ENCODE results near the gene BICC1. TPM values are rescaled to one million over a fixed set of nuclear protein-coding genes. Genes with fewer than 3 reads are reported as not detected.

The BICC1 gene
- total RNA-seq, 1 experiment from 2014 or later: not detected

- no peak for TF ChIP-seq ZBTB33 (IDR thresholded peaks at IDR 0.05; ENCODE audit: extremely low read depth, insufficient replicate concordance, low read length)
Measured at GRCh38 chr10:58833771-58834561, 321.3 kb downstream of the BICC1 start (continued).

DNA sequence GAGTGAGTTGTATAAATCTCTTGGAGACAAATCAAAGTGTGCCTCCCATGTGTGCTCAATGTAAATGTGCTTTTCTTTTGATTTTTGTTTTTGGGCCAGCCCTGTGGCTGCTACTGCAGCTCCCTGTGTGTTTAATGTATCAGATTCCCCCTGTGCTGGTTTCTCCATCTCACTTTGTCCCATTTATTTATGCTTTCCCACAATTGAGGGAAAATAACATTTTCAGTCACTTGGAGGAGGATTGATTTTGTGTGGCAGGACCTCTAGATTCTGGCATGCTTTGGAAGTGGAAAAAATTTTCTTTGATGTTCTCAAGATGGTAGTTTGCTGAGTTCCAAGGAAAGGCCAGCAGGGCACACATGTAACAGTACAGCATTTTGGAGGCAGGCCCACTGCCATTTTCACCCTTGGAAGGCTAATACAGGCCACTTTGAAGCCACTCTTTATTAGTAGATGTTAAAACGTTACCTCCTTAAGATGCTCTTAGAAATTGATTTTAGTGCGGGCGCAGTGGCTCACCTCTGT is 323.6 kb downstream of the BICC1 start:
- H3K27ac ChIP-seq (ENCODE audit: low read depth, low read length): no peak overlapping the region
- no peaks in the 10 kb centered on the region for H3K36me3 ChIP-seq (ENCODE audit: control insufficient read depth in 1 of 2, insufficient read depth in 2 of 2, low read length in 2 of 2)
- ChIA-PET CTCF (no interaction called here), RAD21 (ENCODE audit: low non-redundant PET in 1 of 2, low total read pairs in 2 of 2, uncharacterized antibody in 2 of 2, unreplicated experiment in 2 of 2) (no interaction called here), POLR2A (no interaction called here)
- H3K9me3 ChIP-seq (ENCODE audit: control insufficient read depth in 1 of 2, insufficient read depth in 1 of 2, low read depth in 1 of 2, low read length in 2 of 2): no peaks in the 10 kb centered on the region
- no peak for TF ChIP-seq EZH2phosphoT487 (IDR thresholded peaks at IDR 0.05; ENCODE audit: borderline replicate concordance)
- TF ChIP-seq FOSL1 (IDR thresholded peaks at IDR 0.05; ENCODE audit: low read depth): no peak
- no peak for TF ChIP-seq REST (IDR thresholded peaks at IDR 0.05; ENCODE audit: low read depth)
- no peak for TF ChIP-seq ELF1 (IDR thresholded peaks at IDR 0.05; ENCODE audit: borderline replicate concordance, low read depth)
- TF ChIP-seq SRF (IDR thresholded peaks at IDR 0.05; ENCODE audit: low read depth): no peak
- no peak for TF ChIP-seq YY1 (IDR thresholded peaks at IDR 0.05; ENCODE audit: extremely low read depth, insufficient replicate concordance, low read depth, low read length)
- no peak for TF ChIP-seq POLR2AphosphoS5 (IDR thresholded peaks at IDR 0.05; ENCODE audit: low read depth, low read length)
- TF ChIP-seq ATF3 (IDR thresholded peaks at IDR 0.05): no peak
- TF ChIP-seq SIN3A (IDR thresholded peaks at IDR 0.05; ENCODE audit: low read depth): no peak
- no peak for TF ChIP-seq JUND (IDR thresholded peaks at IDR 0.05)
- no peak for TF ChIP-seq SP1 (IDR thresholded peaks at IDR 0.05; ENCODE audit: low read depth)
- no peak for TF ChIP-seq ZNF274 (IDR thresholded peaks at IDR 0.05; ENCODE audit: low read depth, low read length)
- TF ChIP-seq CTCF (IDR thresholded peaks at IDR 0.05 in 2 of 3, conservative IDR thresholded peaks at IDR 0.05 in 1 of 3; ENCODE audit: borderline replicate concordance in 1 of 3, insufficient read depth in 1 of 3, low read depth in 2 of 3, low read length in 2 of 3): no peak
- no peak for TF ChIP-seq ZFX (IDR thresholded peaks at IDR 0.05)
- no peak overlapping the region for H3K4me2 ChIP-seq (ENCODE audit: low read length)
- no peaks in the 10 kb centered on the region for H3K27me3 ChIP-seq (ENCODE audit: insufficient read depth, low read length)
- H3K4me3 ChIP-seq (replicated peaks in 1 of 2; ENCODE audit: low read depth in 1 of 2, low read length in 2 of 2): no peak overlapping the region
- no peak overlapping the region for H2AFZ ChIP-seq (ENCODE audit: low read depth, low read length, poor library complexity, severe bottlenecking)
- no peaks in the 10 kb centered on the region for H4K20me1 ChIP-seq (ENCODE audit: insufficient read depth)
- H3K9ac ChIP-seq (ENCODE audit: low read length): no peak overlapping the region
- no peaks in the 10 kb centered on the region for H3K79me2 ChIP-seq (ENCODE audit: insufficient read depth, low read length)
- H3K4me1 ChIP-seq (ENCODE audit: control insufficient read depth in 1 of 2, insufficient read depth in 2 of 2, low read length in 2 of 2): no peaks in the 10 kb centered on the region
- ATAC-seq (no peak), DNase-seq (ENCODE audit: low read depth, low spot score) (no peak)
- no peaks in the 10 kb centered on the region for H3K9me2 ChIP-seq (ENCODE audit: insufficient read depth)
- BruUV-seq (replicated peaks): no TSS peak
- intact Hi-C loops (cut with micrococcal nuclease): no loop called here
